ENCODE measurements around the gene PANK1.

The PANK1 gene

DNA sequence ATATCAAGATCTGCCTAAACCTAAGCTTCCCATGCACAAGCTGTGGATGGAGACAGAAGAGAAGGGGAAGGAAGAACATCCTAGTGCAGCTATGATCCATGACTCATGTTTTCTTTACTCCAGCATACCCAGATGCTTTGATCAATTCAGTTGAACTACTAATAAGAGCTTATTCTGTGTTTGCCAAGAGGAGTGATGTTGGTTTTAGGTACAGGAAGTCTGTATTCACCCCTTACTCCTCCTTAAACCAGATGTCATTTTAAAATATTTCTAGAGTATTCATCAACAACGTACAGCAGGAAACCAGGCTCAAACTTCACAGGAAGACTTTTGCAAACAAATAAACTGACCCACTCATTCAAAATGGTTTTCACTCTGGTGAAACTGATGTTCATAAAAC, 29.2 kb downstream of the PANK1 start:
- no peak for DNase-seq

DNA sequence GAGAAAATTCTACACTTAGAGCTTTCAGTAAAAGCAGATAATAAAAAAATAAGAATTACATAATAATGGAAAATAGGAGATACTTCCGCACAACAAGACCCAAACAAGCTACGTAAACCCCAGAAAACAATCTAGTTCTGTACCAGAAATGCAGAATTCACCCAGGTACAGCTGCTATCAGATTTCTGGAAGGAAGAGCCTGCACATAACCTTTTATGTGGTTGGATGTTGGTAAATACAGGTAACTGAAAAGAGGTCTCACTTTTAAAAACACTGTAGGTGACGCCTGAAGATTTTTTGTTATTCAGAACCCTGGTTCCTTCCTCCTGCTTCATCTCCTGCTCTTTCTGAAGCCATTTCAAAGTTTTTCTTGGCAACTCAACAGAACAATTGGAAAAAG, 29.9 kb downstream of the PANK1 start:
- no peak for DNase-seq

GRCh38 chr10:89613582-89613981, 31.5 kb downstream of the PANK1 start:
- no peak for DNase-seq

DNA sequence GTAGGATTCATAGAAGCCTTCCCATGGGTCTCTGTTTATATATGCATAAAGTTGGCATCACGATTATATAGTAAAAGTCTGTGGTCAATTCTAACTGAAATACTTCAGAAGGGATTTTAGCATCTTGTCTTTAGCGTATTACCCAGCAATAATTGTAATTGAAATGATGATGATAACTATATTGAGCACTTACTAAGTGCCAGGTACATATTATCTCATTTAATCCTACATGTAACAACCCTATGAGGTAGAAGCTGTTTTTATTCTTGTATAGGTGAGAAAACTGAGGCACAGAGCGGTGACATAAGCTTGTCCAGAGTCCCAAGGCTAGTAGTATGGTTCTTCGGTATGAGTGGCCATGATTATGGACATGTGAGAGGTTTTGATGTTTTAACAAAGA, 33.8 kb downstream of the PANK1 start:
- DNase-seq, result no peak

GRCh38 chr10:89609833-89610346, 35.2 kb downstream of the PANK1 start:
- DNase-seq, result no peak

GRCh38 chr10:89604200-89604599, 40.8 kb downstream of the PANK1 start:
- DNase-seq, result no peak

GRCh38 chr10:89602919-89603318, 42.1 kb downstream of the PANK1 start:
- no peak for DNase-seq

DNA sequence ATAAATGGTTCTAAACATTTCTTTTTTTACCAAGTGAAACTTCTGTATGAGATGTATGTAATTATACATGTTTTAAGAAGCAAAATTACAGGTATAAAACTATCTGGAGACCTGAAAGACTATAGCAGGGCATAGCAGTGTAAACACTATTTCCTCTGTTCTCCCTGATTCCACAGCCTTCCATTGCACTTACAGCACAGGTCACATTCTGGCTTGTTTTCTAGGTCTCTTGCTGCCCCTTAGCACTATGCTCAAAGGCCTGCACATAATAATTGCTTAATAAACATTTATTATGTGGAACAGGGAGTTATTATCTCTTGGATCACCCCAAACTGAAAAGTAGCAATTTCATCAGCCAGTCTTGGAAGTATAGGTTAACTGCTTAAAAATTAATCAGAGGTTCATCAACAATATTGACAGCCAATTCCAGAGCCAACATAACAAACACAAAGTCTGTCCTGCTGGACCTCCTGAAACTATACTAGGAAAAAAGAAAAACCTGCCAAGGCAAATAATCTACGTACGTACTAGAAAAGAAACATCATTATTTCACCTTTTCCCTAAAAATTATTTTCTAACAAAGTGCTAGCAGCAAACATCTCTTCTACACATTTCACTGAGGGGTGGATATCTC, 43.2 kb downstream of the PANK1 start:
- DNase-seq, result no peak

DNA sequence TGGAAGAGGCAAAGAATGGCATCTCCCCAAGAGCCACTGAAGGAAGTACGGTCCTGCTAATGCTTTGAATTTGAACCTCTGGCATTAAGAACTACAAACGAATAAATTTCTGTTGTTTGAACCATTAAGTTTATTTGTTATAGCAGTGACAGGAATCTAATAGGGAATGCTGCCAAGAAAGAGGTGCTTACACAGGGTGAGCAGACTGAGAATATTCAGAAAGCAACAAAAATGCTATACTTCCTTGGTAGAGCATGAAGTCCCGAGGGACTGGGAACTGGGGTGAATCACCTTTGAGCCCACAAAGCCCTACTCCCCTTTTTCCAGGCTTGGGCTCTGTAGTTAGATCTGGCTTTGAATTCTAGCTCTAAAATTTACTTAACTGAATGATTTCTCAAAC, 45.0 kb downstream of the PANK1 start:
- no peak for DNase-seq

DNA sequence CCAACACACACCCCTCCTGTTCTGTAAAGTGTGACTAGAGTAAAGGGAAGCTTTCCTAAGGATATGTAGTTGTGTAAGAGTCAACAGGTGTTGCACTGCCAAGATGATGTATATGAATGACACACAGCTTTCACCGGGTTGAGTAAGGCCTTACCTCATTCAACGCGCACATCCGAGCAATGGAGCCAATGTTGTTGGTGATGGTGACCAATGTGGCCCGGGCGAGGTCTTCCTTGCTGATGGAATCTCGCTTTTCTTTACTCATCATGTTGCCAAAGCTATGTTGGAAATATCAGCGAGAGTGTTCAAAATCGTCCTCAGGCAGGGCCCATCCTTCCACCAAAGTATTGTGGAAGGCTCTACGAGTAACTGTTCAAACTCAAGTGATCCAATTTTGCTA, 52.0 kb downstream of the PANK1 start:
- no peak for DNase-seq

- DNase-seq, result no peak
Measured at GRCh38 chr10:89592539-89592938, 52.5 kb downstream of the PANK1 start.

DNA sequence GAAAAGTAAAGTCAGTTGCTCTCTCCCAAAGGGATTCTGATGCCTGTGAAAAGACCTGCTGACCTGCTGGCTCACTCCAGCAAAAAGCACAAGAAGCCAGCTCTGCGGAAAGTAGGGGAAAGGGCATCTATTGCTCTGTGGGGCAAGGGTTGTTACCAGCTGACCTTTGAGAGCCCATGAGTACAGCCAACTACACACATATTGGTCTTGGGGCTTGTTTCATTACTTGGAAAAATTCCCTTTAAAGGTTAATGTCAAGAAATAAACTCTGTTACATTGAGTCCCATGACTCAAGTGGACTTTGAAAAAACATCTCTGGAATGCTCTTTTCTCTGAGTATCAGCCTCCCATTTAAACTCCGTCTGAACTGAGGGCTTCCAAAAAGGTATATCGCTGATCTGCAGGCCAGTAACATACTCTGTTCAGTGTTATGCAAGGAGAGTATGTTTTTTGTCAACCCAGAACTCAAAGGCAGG, 53.2 kb downstream of the PANK1 start:
- no peak for DNase-seq

DNA sequence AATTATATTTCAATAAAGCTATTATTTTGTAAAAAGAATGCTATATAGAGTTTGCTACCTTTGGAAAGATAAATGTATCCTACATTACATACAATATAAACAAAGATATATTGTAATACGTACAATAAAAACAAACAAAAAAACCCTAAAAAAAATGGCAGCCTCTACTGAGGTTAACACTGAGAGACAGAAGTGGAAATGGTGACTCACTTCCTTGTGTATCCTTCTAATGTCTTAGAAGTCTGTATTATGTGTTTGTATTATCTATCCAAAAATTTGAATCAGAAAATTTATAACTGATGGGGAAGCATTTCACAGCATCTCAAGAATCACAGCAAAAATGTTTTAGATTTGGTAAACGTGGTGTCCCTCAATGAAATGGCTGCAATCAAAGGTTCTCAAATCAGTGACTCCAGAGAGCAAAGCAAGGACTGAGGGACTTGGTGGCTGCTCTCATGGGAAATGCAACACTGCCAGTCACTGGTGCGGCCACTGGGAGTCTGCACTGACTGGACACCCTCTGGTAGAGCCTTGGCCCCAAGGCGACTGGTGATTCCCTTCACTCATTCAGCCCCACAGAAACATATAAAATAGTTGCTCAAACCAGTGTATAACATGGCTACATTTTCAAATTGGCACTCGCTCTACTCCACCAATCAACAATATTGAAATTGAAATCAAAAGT, 53.8 kb downstream of the PANK1 start:
- DNase-seq, result no peak

GRCh38 chr10:89590326-89590725, 54.7 kb downstream of the PANK1 start:
- no peak for DNase-seq

GRCh38 chr10:89589101-89589720, 55.8 kb downstream of the PANK1 start:
- DNase-seq, result no peak

GRCh38 chr10:89588671-89589070, 56.4 kb downstream of the PANK1 start:
- no peak for DNase-seq

- no peak for DNase-seq
Measured at GRCh38 chr10:89582022-89582421, 63.0 kb downstream of the PANK1 start.

DNA sequence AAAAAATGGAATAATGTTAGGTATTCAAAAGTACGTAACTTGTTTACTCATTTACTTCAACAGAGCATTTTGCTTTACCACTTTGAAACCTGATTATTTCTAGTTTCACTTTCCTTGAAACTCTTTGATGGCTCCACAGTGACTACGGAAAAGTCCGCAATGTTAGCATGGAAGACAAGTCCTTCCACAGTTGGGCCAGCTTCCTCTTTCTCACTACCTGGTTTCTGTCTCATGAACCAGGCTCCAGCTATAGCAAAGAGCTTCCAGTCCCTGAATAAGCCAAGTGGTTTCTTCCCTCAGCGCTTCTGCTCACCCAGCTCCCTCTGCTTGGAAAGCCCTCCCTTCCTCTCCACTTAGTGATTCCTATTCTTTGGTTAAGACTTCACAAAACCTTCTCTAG, 64.8 kb downstream of the PANK1 start:
- DNase-seq, result no peak

DNA sequence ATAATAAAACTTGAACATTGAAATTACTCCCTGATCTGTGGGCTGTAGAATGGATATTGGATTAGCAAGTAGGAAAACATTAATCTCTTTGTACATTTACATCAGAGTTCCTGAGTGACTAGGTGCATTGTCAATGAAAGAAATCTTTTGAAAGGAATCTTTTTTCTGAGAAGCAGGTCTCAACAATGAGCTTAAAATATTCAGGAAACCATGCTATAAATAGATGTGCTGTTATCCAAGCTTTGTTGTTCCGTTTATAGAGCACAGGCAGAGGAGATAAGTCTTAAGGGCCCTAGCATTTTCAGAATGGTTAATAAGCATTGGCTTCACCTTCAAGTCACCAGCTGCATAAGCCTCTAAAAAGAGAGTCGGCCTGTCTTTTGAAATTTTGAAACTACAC, 68.3 kb downstream of the PANK1 start:
- no peak for DNase-seq

DNA sequence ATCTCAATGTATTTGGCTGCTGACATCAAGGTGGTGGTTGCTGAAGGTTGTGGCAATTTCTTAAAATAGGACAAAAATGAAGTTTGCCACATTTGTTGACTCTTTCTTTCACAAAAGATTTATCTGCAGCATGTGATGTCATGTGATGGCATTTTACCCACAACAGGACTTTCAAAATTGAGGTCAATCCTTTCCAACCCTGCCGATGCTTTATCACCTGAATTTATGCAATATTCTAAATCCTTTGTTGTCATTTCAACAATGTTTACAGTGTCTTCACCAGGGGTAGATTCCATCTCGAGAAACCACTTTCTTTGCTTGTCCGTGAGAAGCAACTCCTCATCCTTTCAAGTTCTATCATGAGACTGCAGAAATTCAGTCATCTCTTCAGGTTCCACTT, 69.0 kb downstream of the PANK1 start:
- no peak for DNase-seq

DNA sequence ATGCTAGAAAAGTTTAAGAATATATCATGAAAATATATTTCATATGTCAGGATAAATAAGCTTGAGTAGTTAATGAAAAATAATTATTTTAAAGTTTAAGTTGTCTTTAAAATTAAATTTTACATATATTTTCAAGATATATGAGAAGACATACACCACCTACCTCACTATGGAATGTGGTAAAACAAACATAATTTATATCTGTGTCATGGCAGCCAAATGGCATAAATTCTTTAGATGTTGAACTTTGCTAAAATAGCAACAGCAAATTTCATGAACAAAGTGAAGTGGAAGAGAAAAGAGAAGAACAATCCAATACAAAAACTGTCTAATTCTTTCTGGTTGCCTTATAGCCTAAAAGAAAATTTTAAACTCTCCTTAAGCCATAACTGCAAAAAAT, 70.0 kb downstream of the PANK1 start:
- DNase-seq, result no peak

- DNase-seq, result peak in 1 of 2 experiments; percentile 2
Measured at GRCh38 chr10:89574368-89574767, 70.7 kb downstream of the PANK1 start.

GRCh38 chr10:89567576-89568245, 77.3 kb downstream of the PANK1 start:
- DNase-seq, result no peak

DNA sequence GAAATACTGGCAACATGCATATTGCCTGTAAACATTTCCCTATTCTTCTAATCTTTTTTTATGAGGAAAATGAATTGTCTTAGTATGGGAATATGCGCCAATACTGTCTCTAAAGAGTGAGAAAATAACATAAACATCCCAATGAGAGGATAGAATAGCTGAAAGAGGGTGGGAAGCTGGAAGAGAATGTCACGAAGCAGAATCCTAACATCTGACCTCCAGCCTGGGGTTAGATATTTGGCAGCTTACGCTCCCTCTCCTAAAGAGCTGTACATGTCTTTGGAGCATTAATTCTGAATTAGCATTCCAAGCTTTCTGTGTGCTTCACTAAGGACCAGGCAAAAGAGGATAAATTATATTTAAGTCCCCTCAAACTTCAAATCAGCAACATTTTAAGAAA, 78.0 kb downstream of the PANK1 start:
- DNase-seq, result peak in 1 of 2 experiments; percentile 2
